Hematopoietic multipotent progenitor cell (in vitro differentiated cells): ENCODE results near the gene DGKG. TPM values are rescaled to one million over a fixed set of nuclear protein-coding genes. Genes with fewer than 3 reads are reported as not detected.
A peak's percentile ranks its signal among the peaks of the same experiment; 100 is the strongest.

Experiments used
- DNase-seq, 3 donors: peaks; one replicate each; pipeline ENCODE4 v3.0.0-alpha.2; 2011 to 2015; ENCODE audit warnings: low read depth in 2 of 3, low spot score in 2 of 3
- total RNA-seq: library from RNA; depleted of rRNA; stranded (reverse); fragments of >200 nt; gene quantifications from one replicate; pipeline ENCODE4 v1.2.3, GENCODE V29; 2012

The DGKG gene
- total RNA-seq, 1 donor, result 6.2 TPM

DNA sequence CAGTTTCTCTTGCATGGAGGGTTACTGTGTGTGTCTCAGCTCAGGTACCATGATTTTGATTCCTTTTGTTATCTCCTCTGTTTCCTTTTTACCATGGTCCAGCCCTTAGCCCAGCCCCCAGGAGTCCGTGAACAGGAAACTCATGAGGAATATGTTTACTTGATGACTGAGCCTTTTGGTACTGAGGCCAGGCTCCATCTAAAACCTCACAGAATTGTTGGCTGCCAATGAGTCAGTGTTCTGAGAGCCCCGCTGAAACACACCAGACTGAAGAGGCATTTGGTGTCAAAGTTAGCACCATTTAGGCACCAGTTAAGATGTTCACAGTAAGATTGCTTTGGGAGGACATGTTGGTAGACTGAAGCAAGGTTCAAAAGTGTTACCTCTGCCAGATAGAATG, 80.9 kb downstream of the DGKG start:
- no peak for DNase-seq

DNA sequence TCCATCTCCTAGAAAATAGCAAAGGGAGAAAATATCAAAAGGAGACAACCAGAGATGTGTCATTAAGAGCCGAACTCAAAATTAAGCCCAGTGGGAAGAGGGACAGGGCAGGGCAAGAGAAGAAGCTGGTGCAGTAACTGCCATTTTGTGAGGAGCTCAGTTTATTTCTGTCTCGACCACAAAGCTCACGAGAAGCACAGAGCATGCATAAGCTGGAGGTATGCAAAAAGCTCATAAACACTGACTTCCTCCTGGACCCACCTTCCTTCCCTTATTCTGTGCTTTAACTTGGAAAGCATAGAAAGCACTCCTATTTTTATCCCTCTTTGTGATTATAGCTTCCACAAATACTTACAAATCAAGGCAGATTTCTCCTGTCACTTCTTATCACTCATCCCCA, 81.3 kb downstream of the DGKG start:
- DNase-seq, result no peak

DNA sequence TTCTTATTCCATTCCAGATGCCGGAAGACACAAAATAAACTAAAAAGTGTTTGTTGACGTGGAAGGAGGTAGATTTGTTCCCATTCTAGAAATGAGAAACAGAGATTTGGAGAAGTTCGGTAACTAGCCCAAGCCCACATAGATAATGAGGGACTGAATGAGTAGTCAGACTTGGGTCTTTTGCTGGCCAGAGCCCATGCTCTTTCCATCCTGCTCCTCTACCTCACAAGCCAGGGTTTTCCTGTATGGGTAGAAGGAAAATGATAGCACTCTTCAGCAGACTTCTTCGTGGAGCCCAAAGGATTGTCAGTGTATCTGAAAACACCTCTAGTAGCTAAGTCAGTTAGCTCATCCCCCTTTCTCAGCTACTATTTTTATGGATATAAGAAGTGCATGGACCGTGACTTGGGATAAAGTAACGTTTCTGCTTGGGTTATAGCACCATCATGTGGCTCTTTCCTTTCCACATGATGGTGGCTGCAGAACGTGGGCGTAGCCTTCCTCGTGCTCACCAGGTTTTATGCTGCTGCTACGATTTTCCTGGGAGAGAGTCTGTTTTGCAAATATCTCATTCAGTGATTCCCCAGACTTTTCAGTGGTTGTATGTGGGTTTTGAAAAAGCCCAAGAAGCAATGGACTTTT, 84.6 kb downstream of the DGKG start:
- no peak for DNase-seq

DNA sequence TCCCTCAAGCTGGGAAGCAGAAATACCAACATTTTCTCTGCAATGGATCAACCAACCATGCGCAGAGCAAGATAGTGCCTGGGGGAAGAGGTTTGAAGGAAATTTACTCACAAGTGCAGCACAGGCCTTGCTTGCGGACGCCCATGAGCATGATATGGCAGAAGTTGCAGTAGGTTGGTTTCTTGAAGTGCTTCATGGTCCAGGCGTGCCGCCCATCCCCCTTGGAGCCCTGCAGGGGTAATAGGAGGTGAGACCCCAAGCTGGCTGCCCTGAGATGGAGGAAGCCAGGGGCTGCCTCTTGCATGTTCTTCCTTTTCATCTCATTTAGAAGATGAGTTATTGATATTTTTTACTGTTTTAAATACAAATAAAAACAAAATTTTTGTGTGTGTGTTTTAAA, 86.6 kb downstream of the DGKG start:
- DNase-seq, result no peak

DNA sequence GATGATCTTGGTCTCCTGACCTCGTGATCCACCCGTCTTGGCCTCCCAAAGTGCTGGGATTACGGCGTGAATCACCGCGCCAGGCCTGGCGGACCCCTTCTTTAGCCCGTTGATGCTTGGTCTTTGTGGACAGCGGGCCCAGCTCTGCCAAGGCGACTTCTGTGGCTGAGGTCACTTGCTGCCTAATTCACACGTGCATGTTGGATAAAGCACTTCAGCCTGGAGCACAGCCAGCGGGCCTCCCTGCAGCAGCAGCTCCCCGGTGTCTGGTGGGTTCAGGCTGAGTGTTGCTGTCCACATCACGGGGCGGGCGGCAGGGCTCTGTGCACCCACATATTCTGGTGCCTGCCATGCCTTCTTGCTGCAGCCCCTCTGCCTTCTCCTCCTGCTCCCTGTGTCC, 88.4 kb downstream of the DGKG start:
- no peak for DNase-seq

DNA sequence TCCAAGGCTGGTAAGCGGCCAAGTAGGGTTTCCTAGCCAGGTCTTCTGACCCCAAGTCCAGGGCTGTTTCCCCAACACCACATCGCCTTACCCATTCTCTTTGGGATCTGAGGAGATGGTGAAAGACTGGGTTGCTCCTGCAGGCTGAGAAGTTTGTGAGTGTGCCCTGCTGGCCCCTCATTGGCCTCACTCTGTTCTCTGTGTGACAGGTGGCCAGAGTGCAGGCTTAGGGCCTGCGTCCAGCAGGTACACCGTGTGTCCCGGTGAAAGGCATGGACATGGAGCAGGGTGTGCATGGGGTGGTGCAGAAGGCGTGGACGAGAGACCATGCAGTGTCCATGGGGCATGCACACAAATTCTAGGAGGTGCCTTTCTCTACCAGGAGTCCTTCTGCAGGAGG, 91.3 kb downstream of the DGKG start:
- no peak for DNase-seq

DNA sequence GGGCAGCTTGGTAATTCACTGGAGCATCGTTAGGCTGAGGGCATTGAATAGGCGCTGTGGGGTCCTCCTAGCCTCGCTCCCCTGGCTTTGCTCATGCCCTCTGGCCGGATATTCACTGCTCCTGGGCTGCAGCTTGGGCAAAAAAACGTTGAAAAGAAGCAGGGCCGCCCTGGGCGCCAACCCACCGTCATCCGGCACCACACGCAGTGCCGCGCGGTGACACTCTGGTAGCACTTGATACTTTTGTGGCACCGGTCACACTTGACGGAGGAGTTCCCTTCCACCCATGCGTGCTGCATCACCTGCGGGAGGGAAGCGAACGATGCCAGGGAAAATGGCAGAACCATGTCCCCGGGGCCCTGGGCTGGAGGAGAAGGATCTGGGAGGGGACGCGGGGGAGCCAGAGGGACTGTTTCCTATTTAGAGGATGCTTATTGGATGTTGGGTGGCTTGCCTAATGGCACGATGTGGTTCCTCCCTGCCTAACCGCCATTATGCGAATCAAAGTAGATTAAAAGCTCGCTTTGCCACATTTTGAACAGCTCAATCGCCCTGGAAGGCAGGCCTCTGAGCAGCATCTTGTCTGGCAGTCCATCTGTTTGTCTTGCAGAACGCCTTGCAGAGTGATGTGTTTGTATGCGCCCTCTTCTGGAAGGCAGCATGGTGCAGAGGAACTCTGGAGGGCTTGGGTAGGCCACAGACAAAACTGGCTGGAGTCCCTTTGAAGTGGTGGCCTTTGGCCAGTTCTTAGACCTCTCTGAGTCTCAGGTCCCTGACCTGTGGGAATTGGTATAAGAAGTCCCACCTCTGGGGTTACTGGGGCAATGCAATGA, 93.2 kb downstream of the DGKG start:
- DNase-seq, result no peak

DNA sequence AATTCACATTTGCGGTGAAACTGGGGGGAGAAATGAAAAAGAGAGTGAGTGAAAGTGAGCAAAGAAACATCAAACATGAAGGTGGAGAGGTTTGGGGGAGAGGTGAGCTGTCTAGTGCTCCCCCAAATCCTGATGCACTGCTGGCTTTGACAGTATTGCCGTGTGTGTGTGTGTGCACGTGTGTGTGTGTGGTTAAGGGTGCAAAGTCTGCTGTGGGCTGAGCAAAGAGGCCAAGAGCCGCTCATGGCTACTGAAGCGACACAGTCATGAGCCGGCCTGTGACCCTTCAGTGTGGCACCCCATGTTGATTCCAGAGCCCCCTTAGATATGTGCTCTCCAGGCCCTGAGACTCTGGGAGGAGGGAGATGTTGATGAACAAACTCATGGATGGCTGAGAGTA, 94.3 kb downstream of the DGKG start:
- no peak for DNase-seq

DNA sequence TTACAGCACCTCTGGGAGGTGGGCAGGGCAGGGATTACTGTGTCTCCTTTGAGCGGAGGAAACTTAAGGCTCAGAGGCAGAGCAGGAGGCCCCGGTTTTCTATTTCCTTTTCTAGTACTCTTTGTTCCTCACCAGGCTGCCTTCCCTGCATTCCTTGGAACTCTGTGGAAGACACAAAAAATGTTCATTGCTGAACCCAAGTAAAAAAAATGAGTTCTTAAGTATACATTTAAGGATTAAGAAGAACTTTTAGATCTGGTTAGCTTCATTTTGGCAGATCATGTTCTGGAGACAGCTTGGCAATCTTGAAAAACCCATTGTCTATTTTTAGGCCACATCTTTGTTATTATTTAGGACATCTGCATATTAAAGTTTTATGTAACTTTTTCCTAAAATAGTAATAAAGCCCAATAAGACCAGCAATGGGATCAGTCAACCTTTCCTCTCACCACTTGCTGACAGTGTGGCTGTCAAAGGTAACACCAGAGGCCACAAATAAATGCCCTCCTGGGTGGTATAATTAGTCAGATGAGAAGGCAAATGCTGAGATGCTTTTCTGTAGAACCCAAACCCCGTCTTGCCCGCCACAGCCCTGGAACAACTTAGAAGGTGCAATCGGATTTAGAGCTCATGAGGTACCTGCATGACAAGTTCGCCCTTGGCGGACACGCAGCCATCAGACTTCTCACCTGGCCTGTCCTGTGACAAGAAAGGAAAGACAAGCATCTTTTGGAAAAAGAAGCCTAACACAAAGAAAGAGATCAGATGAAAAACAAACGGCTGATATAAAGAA, 97.2 kb downstream of the DGKG start:
- DNase-seq, result no peak

DNA sequence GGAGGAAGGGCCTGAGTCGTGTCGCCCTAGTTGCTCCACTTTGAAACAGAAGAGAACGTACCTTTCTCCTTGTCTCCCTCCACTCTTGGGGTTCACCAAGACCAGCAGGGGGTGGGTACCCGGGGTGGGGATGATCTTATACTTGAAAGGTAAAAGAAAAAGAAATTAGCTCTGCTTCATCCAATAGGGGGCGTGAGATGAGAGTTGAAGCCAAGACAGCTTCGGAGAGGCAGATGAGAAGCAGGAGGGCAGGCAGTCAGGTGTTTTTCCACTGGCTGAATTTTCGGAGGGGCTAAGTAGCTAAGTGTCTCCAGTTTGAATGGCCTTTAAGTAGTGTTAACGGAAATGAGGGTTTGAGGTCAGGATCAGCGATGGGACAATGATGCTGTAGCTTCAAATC, 100.4 kb downstream of the DGKG start:
- peak in 1 of 3 donors; percentile 45 for DNase-seq

DNA sequence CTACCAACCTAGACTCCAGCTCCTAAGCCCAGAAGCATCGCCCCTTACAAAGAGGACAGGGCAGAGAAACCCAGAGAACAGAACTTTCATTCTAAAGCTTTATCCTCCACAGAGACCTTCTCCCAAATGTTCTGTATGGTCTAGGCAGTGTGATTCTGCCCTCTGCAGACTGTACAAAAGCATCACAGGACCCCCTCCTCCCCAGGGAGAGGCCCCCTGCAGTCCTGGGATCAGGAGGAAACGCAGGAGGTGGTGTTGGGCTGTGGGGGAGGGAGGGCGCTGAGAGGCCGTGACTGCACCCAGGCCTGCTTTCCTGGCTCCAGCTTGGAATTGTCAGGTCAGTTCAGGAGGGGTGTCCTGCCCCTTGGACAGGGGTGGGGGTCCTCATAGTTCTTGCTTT, 101.3 kb downstream of the DGKG start:
- DNase-seq, result no peak

- peak; percentile 34 to 74 (median 68) for DNase-seq
These were observed 102.2 kb downstream of the DGKG start for GRCh38 chr3:186259612-186260383.

DNA sequence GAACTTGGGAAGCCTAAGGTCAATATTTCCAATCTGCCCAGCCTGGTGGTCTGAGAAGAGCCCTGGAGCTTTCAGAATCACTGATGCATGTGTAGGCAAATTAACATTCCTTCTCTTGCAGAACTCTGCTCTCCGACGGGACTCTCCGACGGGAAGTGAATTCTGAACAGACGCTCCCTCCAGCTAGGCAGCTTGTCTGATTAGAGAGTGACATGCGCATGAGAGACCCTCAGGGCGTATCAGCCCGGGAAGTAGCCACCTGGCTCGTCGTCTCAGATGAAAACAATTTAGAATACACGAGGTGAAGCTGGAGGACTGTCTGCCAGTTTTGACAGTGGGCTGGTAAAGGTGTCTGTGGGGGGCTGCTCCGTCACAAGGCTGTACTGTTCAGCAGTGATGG, 103.1 kb downstream of the DGKG start:
- no peak for DNase-seq

GRCh38 chr3:186257866-186258265, 104.2 kb downstream of the DGKG start:
- no peak for DNase-seq

GRCh38 chr3:186255703-186256331, 106.2 kb downstream of the DGKG start:
- DNase-seq, result peak in 1 of 3 donors; percentile 66

DNA sequence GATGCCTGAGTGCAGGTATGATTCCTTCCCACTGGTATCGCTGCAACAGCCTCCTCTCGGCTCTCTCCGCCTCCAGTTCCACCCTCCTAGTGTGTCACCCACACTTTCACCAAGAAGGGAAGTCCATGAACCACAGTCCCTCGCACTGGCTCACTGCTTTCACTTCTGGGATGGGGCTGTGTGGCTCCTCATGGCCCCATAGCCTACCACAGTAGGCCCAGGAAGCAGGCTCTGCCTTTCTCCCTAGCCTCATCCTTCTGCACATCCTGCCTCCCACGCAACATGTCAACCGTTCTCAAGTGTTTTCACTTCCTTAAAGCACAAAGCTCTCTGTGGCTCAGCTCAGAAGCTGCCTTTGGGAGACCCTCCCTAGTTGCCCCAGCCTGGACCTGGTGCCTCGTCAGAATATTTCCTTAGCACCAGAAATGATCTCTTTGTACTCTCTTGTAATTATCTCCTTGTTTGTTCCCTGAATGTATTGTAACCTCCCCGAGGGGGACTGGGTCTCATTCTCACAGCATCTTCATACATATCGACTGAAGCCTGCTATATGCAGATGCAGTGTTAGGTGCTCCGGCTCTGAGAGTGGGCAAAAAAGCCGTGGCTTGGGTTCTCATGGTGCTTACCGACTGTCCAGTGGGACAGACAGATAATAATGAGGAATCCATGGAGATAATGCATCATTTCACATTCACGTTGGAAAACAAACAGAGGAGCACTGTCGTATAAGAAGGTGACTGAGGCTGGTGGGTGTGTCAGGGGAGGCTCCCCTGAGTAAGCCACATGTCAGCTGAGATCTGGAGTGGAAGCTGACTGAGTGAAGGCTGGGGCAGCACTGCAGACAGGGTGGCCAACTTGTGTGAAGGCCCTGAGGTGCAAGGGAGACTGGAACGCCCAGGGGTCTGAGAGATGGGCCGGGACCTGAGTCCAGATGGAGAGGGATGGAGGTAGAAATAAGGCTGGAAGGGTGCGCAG, 107.1 kb downstream of the DGKG start:
- DNase-seq, result peak in 2 of 3 donors; percentile 65 to 79

GRCh38 chr3:186251948-186252619, 110.0 kb downstream of the DGKG start:
- DNase-seq, result peak in 2 of 3 donors; percentile 66 to 90

DNA sequence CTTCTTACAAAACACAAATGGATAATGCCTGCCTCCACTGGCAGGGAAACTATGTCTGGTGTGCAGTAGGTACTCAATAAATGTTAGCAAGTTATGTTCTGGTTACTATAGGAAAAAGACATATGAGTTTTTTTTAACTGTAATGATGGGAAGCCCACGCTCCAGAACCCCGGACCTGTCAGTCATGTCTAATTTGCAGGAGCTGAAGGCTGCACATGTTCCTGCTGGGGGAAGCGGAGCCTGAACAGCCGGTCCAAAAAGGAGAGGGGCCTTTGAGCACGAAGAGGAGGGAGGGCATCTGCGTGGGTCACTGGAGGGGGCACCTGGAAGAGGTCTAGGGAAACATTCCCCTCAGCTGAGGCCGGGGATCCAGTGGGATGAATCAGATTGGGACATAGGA, 113.2 kb downstream of the DGKG start:
- DNase-seq, result no peak
